Measurements from ENCODE around the gene CRYBG2. TPM values are rescaled to one million over a fixed set of nuclear protein-coding genes. Genes with fewer than 3 reads are reported as not detected.

The CRYBG2 gene
- total RNA-seq, 1 donor from 2014 or later, result 3.0 TPM

GRCh38 chr1:26306290-26307229, 47.4 kb downstream of the CRYBG2 start, which contains the start of gene UBXN11:
Gene UBXN11, minus strand, starts transcription at chr1:26306636. Its CDS starts 3,753 bp downstream, at chr1:26302883.
- TF ChIP-seq CTCF (IDR thresholded peaks at IDR 0.05) (no peak), EZH2 (IDR thresholded peaks at IDR 0.05) (no peak), EZH2phosphoT487 (IDR thresholded peaks at IDR 0.05) (no peak)
- peak within 1 kb of the TSS; percentile 63 for H3K9ac ChIP-seq
- H3K27me3 ChIP-seq, result no peaks in the 10 kb centered on the region

GRCh38 chr1:26305667-26306289, 48.2 kb downstream of the CRYBG2 start:
- Mint-ChIP-seq H3K4me3 (peak overlapping the region; percentile 100), H3K27me3 (ENCODE audit: insufficient read depth, low read depth) (peaks cover 5% of the 10 kb centered on the region), H3K36me3 (no peaks in the 10 kb centered on the region), H3K4me1 (peaks cover 25% of the 10 kb centered on the region), H3K9me3 (no peaks in the 10 kb centered on the region), H3K27ac (peak overlapping the region; percentile 100)
- Histone ChIP-seq H3K4me3 (peak overlapping the region; percentile 86), H3K9ac (peak overlapping the region; percentile 63), H3K9me3 (ENCODE audit: low read depth) (no peaks in the 10 kb centered on the region), H3K4me2 (peak overlapping the region; percentile 86), H3K4me1 (peaks cover 11% of the 10 kb centered on the region), H3K27me3 (no peaks in the 10 kb centered on the region), H3F3A (ENCODE audit: low read depth) (peaks cover 12% of the 10 kb centered on the region), H3K36me3 (no peaks in the 10 kb centered on the region), H2AFZ (replicated peaks) (no peak overlapping the region), H3K27ac (no peak overlapping the region), H3K79me2 (ENCODE audit: low read depth) (no peaks in the 10 kb centered on the region), H4K20me1 (ENCODE audit: low read depth) (no peaks in the 10 kb centered on the region)
- TF ChIP-seq CTCF (IDR thresholded peaks at IDR 0.05), result no peak
- no peak for TF ChIP-seq EZH2 (IDR thresholded peaks at IDR 0.05)
- TF ChIP-seq EZH2phosphoT487 (IDR thresholded peaks at IDR 0.05), result no peak
- peak; percentile 34 for DNase-seq (ENCODE audit: low spot score)

More at GRCh38 chr1:26306290-26307229, 47.4 kb downstream of the CRYBG2 start, which contains the start of gene UBXN11:
- Histone ChIP-seq H2AFZ (replicated peaks) (peak within 1 kb of the TSS; percentile 68), H3K4me1 (peaks cover 11% of the 10 kb centered on the region), H3K4me3 (peak within 1 kb of the TSS; percentile 86), H3K36me3 (no peaks in the 10 kb centered on the region), H4K20me1 (ENCODE audit: low read depth) (no peaks in the 10 kb centered on the region), H3K79me2 (ENCODE audit: low read depth) (no peaks in the 10 kb centered on the region), H3K27ac (no peak within 1 kb of the TSS), H3F3A (ENCODE audit: low read depth) (peaks cover 12% of the 10 kb centered on the region), H3K9me3 (ENCODE audit: low read depth) (no peaks in the 10 kb centered on the region), H3K4me2 (peak within 1 kb of the TSS; percentile 86)
- DNase-seq (ENCODE audit: low spot score), result peak; percentile 98
- H3K36me3 Mint-ChIP-seq, result no peaks in the 10 kb centered on the region
- peaks cover 25% of the 10 kb centered on the region for H3K4me1 Mint-ChIP-seq
- peaks cover 5% of the 10 kb centered on the region for H3K27me3 Mint-ChIP-seq (ENCODE audit: insufficient read depth, low read depth)
- H3K27ac Mint-ChIP-seq, result peak within 1 kb of the TSS; percentile 100
- peak within 1 kb of the TSS; percentile 100 for H3K4me3 Mint-ChIP-seq
- H3K9me3 Mint-ChIP-seq, result no peaks in the 10 kb centered on the region

- no peak for DNase-seq (ENCODE audit: low spot score)
- no peaks in the 10 kb centered on the region for H3K36me3 ChIP-seq
- Mint-ChIP-seq H3K27me3 (ENCODE audit: insufficient read depth, low read depth) (peaks cover 10% of the 10 kb centered on the region), H3K4me1 (peaks cover 25% of the 10 kb centered on the region), H3K36me3 (no peaks in the 10 kb centered on the region), H3K4me3 (peak overlapping the region; percentile 35), H3K9me3 (no peaks in the 10 kb centered on the region), H3K27ac (no peak overlapping the region)
- H3K27ac ChIP-seq, result no peak overlapping the region
- H2AFZ ChIP-seq (replicated peaks), result no peak overlapping the region
- H3K9ac ChIP-seq, result peak overlapping the region; percentile 32
- H4K20me1 ChIP-seq (ENCODE audit: low read depth), result no peaks in the 10 kb centered on the region
- H3F3A ChIP-seq (ENCODE audit: low read depth), result peaks cover 12% of the 10 kb centered on the region
- no peaks in the 10 kb centered on the region for H3K9me3 ChIP-seq (ENCODE audit: low read depth)
- H3K27me3 ChIP-seq, result no peaks in the 10 kb centered on the region
- TF ChIP-seq CTCF (IDR thresholded peaks at IDR 0.05) (no peak), EZH2phosphoT487 (IDR thresholded peaks at IDR 0.05) (no peak), EZH2 (IDR thresholded peaks at IDR 0.05) (no peak)
- peaks cover 11% of the 10 kb centered on the region for H3K4me1 ChIP-seq
- no peaks in the 10 kb centered on the region for H3K79me2 ChIP-seq (ENCODE audit: low read depth)
- H3K4me2 ChIP-seq, result no peak overlapping the region
- no peak overlapping the region for H3K4me3 ChIP-seq
These were observed 51.1 kb downstream of the CRYBG2 start for GRCh38 chr1:26302733-26303405.

All from neural progenitor cell (in vitro differentiated cells).